HCT116 (cell line): ENCODE data around the gene NCAPD3. TPM values are rescaled to one million over a fixed set of nuclear protein-coding genes. Genes with fewer than 3 reads are reported as not detected.

Experiments used
- ATAC-seq: fragments of 200-7000 bp; cut with Tn5 transposase; 2 replicates; pipeline ENCODE4 v1.9.1; 2020; ENCODE audit warnings: mild to moderate bottlenecking, moderate library complexity
- BruUV-seq: library from RNA; stranded (reverse); fragments of 400-500 nt; replicated peaks from 2 replicates; lab custom pipeline; 2021; lab: Mats Ljungman, UMichigan
- CTCF ChIA-PET: fragments of 300-600 bp; sonication (Branson Sonifier 250); formaldehyde crosslinking; loops from one replicate; lab custom pipeline; 2021; ENCODE audit warnings: antibody characterized with exemption; lab: Charles Lee
- POLR2A ChIA-PET: fragments of 300-600, 350-600 bp; sonication (Branson Sonifier 250); formaldehyde crosslinking; loops from one replicate; lab custom pipeline; 2021; ENCODE audit warnings: antibody characterized with exemption; lab: Charles Lee
- RAD21 ChIA-PET, 2 experiments: fragments of 300-600 bp; sonication (Branson Sonifier 250); formaldehyde crosslinking; loops; one replicate each; lab custom pipeline; 2023; ENCODE audit warnings: low total read pairs in 2 of 2; ENCODE audit not compliant: uncharacterized antibody in 2 of 2, unreplicated experiment in 2 of 2, low non-redundant PET in 1 of 2; lab: Charles Lee
- DNase-seq: peaks from one replicate; pipeline ENCODE4 v3.0.0-alpha.2; 2010; ENCODE audit warnings: low read depth, low spot score
- H2AFZ ChIP-seq: fragments of 200-600 bp; shearing (Covaris generic), sonication (generic); 2 replicates; pipeline ENCODE4 v1.6.1; 2017; ENCODE audit warnings: low read depth, mixed run types, mixed read lengths, antibody characterized with exemption, low read length; ENCODE audit not compliant: poor library complexity, severe bottlenecking
- H3K27ac ChIP-seq: 2 replicates; pipeline ENCODE4 v1.5.1; 2012; ENCODE audit warnings: low read depth, low read length
- H3K27me3 ChIP-seq: fragments of 200-600 bp; sonication (generic); 2 replicates; pipeline ENCODE4 v1.6.1; 2016; ENCODE audit warnings: mixed run types, low read length, mixed read lengths; ENCODE audit not compliant: insufficient read depth
- H3K36me3 ChIP-seq, 2 experiments: fragments of 200-500 bp in 1 of 2; fragments of 200-600 bp in 1 of 2; sonication (Bioruptor generic) in 1 of 2; sonication (generic) in 1 of 2; 2 replicates each; pipeline versions ENCODE4 v1.5.1 to v1.6.1; 2014 to 2016; ENCODE audit warnings: low read length in 2 of 2, inconsistent platforms in 1 of 2, mixed read lengths in 1 of 2, mixed run types in 1 of 2; ENCODE audit not compliant: insufficient read depth in 2 of 2, control insufficient read depth in 1 of 2
- H3K4me1 ChIP-seq, 2 experiments: fragments of 200-600 bp in 1 of 2; sonication (generic) in 1 of 2; 2 replicates each; pipeline versions ENCODE4 v1.5.1 to v1.6.1; 2012 to 2017; ENCODE audit warnings: low read length in 2 of 2, inconsistent platforms in 1 of 2, mild to moderate bottlenecking in 1 of 2, mixed read lengths in 1 of 2, mixed run types in 1 of 2, moderate library complexity in 1 of 2; ENCODE audit not compliant: insufficient read depth in 2 of 2, control insufficient read depth in 1 of 2
- H3K4me2 ChIP-seq: fragments of 200-600 bp; sonication (generic); 2 replicates; pipeline ENCODE4 v1.6.1; 2017; ENCODE audit warnings: mixed run types, low read length, mixed read lengths
- H3K4me3 ChIP-seq, 2 experiments: fragments of 200-600 bp in 1 of 2; sonication (generic) in 1 of 2; replicated peaks in 1 of 2; 2 replicates each; pipeline ENCODE4 v1.5.1; 2011 to 2016; ENCODE audit warnings: low read length in 2 of 2, control low read depth in 1 of 2, low read depth in 1 of 2, mild to moderate bottlenecking in 1 of 2, mixed read lengths in 1 of 2, mixed run types in 1 of 2
- H3K79me2 ChIP-seq: fragments of 200-600 bp; sonication (generic); 2 replicates; pipeline ENCODE4 v1.6.1; 2017; ENCODE audit warnings: mild to moderate bottlenecking, mixed run types, low read length, moderate library complexity, mixed read lengths; ENCODE audit not compliant: insufficient read depth
- H3K9ac ChIP-seq: fragments of 200-600 bp; sonication (generic); 2 replicates; pipeline ENCODE4 v1.6.1; 2016; ENCODE audit warnings: low read length, mixed read lengths
- H3K9me2 ChIP-seq: fragments of 200-600 bp; sonication (generic), shearing (Covaris generic); 2 replicates; pipeline ENCODE4 v1.6.1; 2017; ENCODE audit warnings: mixed run types, mild to moderate bottlenecking, moderate library complexity; ENCODE audit not compliant: insufficient read depth
- H3K9me3 ChIP-seq, 2 experiments: fragments of 200-500 bp in 1 of 2; fragments of 200-600 bp in 1 of 2; sonication (Bioruptor generic) in 1 of 2; sonication (generic) in 1 of 2; 2 replicates each; pipeline ENCODE4 v1.6.1; 2014 to 2017; ENCODE audit warnings: low read length in 2 of 2, mixed read lengths in 2 of 2, inconsistent platforms in 1 of 2, low read depth in 1 of 2, mild to moderate bottlenecking in 1 of 2, mixed run types in 1 of 2, moderate library complexity in 1 of 2; ENCODE audit not compliant: control insufficient read depth in 1 of 2, insufficient read depth in 1 of 2
- H4K20me1 ChIP-seq: fragments of 200-600 bp; sonication (generic), shearing (Covaris generic); 2 replicates; pipeline ENCODE4 v1.6.1; 2017; ENCODE audit warnings: mixed run types, mild to moderate bottlenecking, moderate library complexity; ENCODE audit not compliant: insufficient read depth
- ATF3 ChIP-seq: IDR thresholded peaks from 2 replicates; pipeline ENCODE4 v1.6.1; 2012
- CEBPB ChIP-seq: IDR thresholded peaks from 2 replicates; pipeline ENCODE4 v1.6.1; 2012; ENCODE audit warnings: low read depth
- CTCF ChIP-seq, 3 experiments: fragments of 200-600 bp in 1 of 3; sonication (generic) in 1 of 3; IDR thresholded peaks in 2 of 3; conservative IDR thresholded peaks in 1 of 3; 2 replicates each; pipeline ENCODE4 v1.5.1; 2012 to 2017; ENCODE audit warnings: low read depth in 2 of 3, low read length in 2 of 3, antibody characterized with exemption in 1 of 3, borderline replicate concordance in 1 of 3, control low read depth in 1 of 3, mild to moderate bottlenecking in 1 of 3, mixed read lengths in 1 of 3, mixed run types in 1 of 3, moderate library complexity in 1 of 3; ENCODE audit not compliant: insufficient read depth in 1 of 3
- EGR1 ChIP-seq: IDR thresholded peaks from 2 replicates; pipeline ENCODE4 v1.6.1; 2012; ENCODE audit warnings: low read depth
- ELF1 ChIP-seq: IDR thresholded peaks from 2 replicates; pipeline ENCODE4 v1.6.1; 2012; ENCODE audit warnings: low read depth, borderline replicate concordance
- EZH2phosphoT487 ChIP-seq: fragments of 200-600 bp; IDR thresholded peaks from 2 replicates; pipeline ENCODE4 v1.6.1; 2018; ENCODE audit warnings: antibody characterized with exemption, borderline replicate concordance
- FOSL1 ChIP-seq: IDR thresholded peaks from 2 replicates; pipeline ENCODE4 v1.6.1; 2012; ENCODE audit warnings: low read depth
- JUND ChIP-seq: IDR thresholded peaks from 2 replicates; pipeline ENCODE4 v1.6.1; 2012
- MAX ChIP-seq: IDR thresholded peaks from 2 replicates; pipeline ENCODE4 v1.6.1; 2012
- POLR2A ChIP-seq: IDR thresholded peaks from 2 replicates; pipeline ENCODE4 v1.7.0; 2011; ENCODE audit warnings: borderline replicate concordance; ENCODE audit not compliant: insufficient read depth, insufficient read length; ENCODE audit errors: extremely low read depth
- RAD21 ChIP-seq: IDR thresholded peaks from 2 replicates; pipeline ENCODE4 v1.6.1; 2012; ENCODE audit warnings: low read depth, mild to moderate bottlenecking
- SIN3A ChIP-seq: IDR thresholded peaks from 2 replicates; pipeline ENCODE4 v1.6.1; 2012; ENCODE audit warnings: low read depth
- SP1 ChIP-seq: IDR thresholded peaks from 2 replicates; pipeline ENCODE4 v1.6.1; 2012; ENCODE audit warnings: low read depth
- YY1 ChIP-seq: IDR thresholded peaks from 2 replicates; pipeline ENCODE4 v1.6.1; 2011; ENCODE audit warnings: low read length, low read depth, moderate library complexity, mild to moderate bottlenecking; ENCODE audit not compliant: insufficient replicate concordance; ENCODE audit errors: extremely low read depth
- ZBTB33 ChIP-seq: IDR thresholded peaks from 2 replicates; pipeline ENCODE4 v1.6.1; 2011; ENCODE audit warnings: mild to moderate bottlenecking, low read length, moderate library complexity; ENCODE audit not compliant: insufficient replicate concordance; ENCODE audit errors: extremely low read depth
- ZNF274 ChIP-seq: fragments of 200-500 bp; sonication (Bioruptor generic); IDR thresholded peaks from 2 replicates; pipeline ENCODE4 v1.6.1; 2014; ENCODE audit warnings: mild to moderate bottlenecking, low read depth, low read length, inconsistent platforms
- intact Hi-C: fragments of 100-400 bp; cut with micrococcal nuclease; formaldehyde crosslinking; loops from 2 replicates; pipeline ENCODE4 v1.10.0; 2022
- total RNA-seq: library from RNA; stranded (reverse); gene quantifications from one replicate; pipeline ENCODE4 v1.2.1, GENCODE V29; 2021; ENCODE audit not compliant: unreplicated experiment

NCAPD3 gene
- total RNA-seq, 1 experiment from 2014 or later, result 71.0 TPM

GRCh38 chr11:134260983-134261382 is 37.2 kb upstream of the NCAPD3 start:
- Histone ChIP-seq H3K27ac (no peak overlapping the region), H2AFZ (no peak overlapping the region), H4K20me1 (no peaks in the 10 kb centered on the region), H3K27me3 (no peaks in the 10 kb centered on the region), H3K9me2 (no peaks in the 10 kb centered on the region), H3K79me2 (no peaks in the 10 kb centered on the region), H3K4me3 (no peak overlapping the region), H3K4me2 (no peak overlapping the region), H3K9ac (no peak overlapping the region), H3K4me1 (no peaks in the 10 kb centered on the region), H3K9me3 (no peaks in the 10 kb centered on the region), H3K36me3 (peaks cover 4 to 8% of the 10 kb centered on the region in 2 experiments; a peak in 3 of 4 replicates)
- CTCF ChIA-PET, result no interaction called here
- intact Hi-C loops, result no loop called here
- TF ChIP-seq YY1 (no peak), CTCF (IDR thresholded peaks at IDR 0.05 in 2 of 3, conservative IDR thresholded peaks at IDR 0.05 in 1 of 3; ENCODE audit: borderline replicate concordance in 1 of 3, insufficient read depth in 1 of 3, low read depth in 2 of 3, low read length in 2 of 3) (no peak), SIN3A (no peak), MAX (no peak), ZBTB33 (no peak), FOSL1 (no peak), RAD21 (no peak), POLR2A (no peak), JUND (no peak), EGR1 (no peak), ATF3 (no peak), CEBPB (no peak), ZNF274 (no peak), SP1 (no peak), ELF1 (no peak), EZH2phosphoT487 (no peak)
- no peak for ATAC-seq
- RAD21 ChIA-PET, result no interaction called here
- POLR2A ChIA-PET, result no interaction called here
- DNase-seq, result no peak
- no TSS peak for BruUV-seq
